Hematopoietic multipotent progenitor cell (in vitro differentiated cells): ENCODE measurements around the gene CALHM1. TPM values are rescaled to one million over a fixed set of nuclear protein-coding genes. Genes with fewer than 3 reads are reported as not detected.
A peak's percentile ranks its signal among the peaks of the same experiment; 100 is the strongest.
"Not testable (repeated sequence)": the region's sequence is repeated elsewhere in the genome, so short reads cannot be mapped to it uniquely, and the experiment has no call there.

ENCODE experiments used
- DNase-seq, 3 donors: peaks; one replicate each; pipeline ENCODE4 v3.0.0-alpha.2; 2011 to 2015; ENCODE audit warnings: low read depth in 2 of 3, low spot score in 2 of 3
- total RNA-seq: library from RNA; depleted of rRNA; stranded (reverse); fragments of >200 nt; gene quantifications from one replicate; pipeline ENCODE4 v1.2.3, GENCODE V29; 2012

Gene CALHM1
- total RNA-seq, result not detected

GRCh38 chr10:103458720-103459119, at the start of gene CALHM1:
Gene CALHM1 (minus strand): TSS chr10:103458900. CDS start chr10:103458751, 149 bp downstream.
- DNase-seq, result peak in 1 of 3 donors; percentile 9

GRCh38 chr10:103507235-103508191, 48.8 kb upstream of the CALHM1 start:
- DNase-seq, result no peak

- no peak for DNase-seq
Observed at GRCh38 chr10:103506061-103506460, 47.4 kb upstream of the CALHM1 start.

GRCh38 chr10:103504181-103504783, 45.6 kb upstream of the CALHM1 start:
- DNase-seq, result peak in 2 of 3 donors; percentile 55 to 59

GRCh38 chr10:103503777-103504176, 45.1 kb upstream of the CALHM1 start:
- DNase-seq, result not testable (repeated sequence)

- DNase-seq, result no peak
Observed at GRCh38 chr10:103502849-103503660, 44.4 kb upstream of the CALHM1 start.

- no peak for DNase-seq
Observed at GRCh38 chr10:103501186-103501585, 42.5 kb upstream of the CALHM1 start.

- no peak for DNase-seq
Observed at GRCh38 chr10:103500481-103500880, 41.8 kb upstream of the CALHM1 start.

- no peak for DNase-seq
Observed at GRCh38 chr10:103499881-103500280, 41.2 kb upstream of the CALHM1 start.

- DNase-seq, result no peak
Observed at GRCh38 chr10:103498936-103499638, 40.4 kb upstream of the CALHM1 start.

GRCh38 chr10:103497161-103497915, 38.6 kb upstream of the CALHM1 start:
- no peak for DNase-seq

- DNase-seq, result no peak
Observed at GRCh38 chr10:103495321-103495720, 36.6 kb upstream of the CALHM1 start.

- no peak for DNase-seq
Observed at GRCh38 chr10:103493916-103494877, 35.5 kb upstream of the CALHM1 start.

GRCh38 chr10:103493362-103493915, 34.7 kb upstream of the CALHM1 start, which contains the start of gene NEURL1:
Gene NEURL1 (plus strand): TSS chr10:103493705. CDS start chr10:103494388, 683 bp downstream.
- peak in 1 of 3 donors; percentile 46 for DNase-seq

GRCh38 chr10:103492655-103493261, 34.1 kb upstream of the CALHM1 start:
- DNase-seq, result no peak

- DNase-seq, result no peak
Observed at GRCh38 chr10:103491729-103492364, 33.1 kb upstream of the CALHM1 start.

- no peak for DNase-seq
Observed at GRCh38 chr10:103490986-103491314, 32.2 kb upstream of the CALHM1 start.
